NCI-H146 (cell line): Measurements from ENCODE around the gene ST8SIA6.

Experiments
- DNase-seq: peaks from one replicate; lab custom pipeline; 2025; lab: John Stamatoyannopoulos, UW

Gene ST8SIA6

DNA sequence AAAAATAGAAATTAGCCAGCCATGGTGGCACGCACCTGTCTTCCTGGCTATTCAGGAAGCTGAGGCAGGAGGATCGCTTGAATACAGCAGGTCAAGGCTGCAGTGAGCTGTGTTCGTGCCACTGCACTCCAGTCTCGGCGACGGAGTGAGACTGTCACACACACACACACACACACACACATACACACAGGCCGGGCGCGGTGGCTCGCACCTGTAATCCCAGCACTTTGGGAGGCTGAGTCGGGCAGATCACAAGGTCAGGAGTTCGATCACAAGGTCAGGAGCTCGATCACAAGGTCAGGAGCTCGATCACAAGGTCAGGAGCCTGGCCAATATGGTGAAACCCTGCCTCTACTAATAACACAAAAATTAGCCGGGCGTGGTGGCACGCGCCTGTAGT is 68.4 kb downstream of the ST8SIA6 start:
- DNase-seq = no peak

DNA sequence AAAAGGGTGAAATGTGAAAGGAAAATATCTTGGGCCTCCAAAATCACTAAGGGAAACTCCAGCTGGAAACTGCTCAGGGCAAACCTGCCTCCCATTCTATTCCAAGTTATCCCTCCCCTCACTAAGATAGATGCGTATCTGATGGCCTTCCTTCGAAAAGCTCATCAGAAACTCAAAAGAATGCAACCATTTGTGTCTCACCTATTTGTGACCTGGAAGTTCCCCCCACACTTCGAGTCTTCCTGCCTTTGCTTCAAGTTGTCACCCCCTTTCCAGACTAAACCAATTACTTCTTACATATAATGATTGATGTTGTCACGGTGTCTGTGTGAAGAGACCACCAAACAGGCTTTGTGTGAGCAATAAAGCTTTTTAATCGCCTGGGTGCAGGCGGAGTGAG is 69.3 kb downstream of the ST8SIA6 start:
- no peak for DNase-seq

DNA sequence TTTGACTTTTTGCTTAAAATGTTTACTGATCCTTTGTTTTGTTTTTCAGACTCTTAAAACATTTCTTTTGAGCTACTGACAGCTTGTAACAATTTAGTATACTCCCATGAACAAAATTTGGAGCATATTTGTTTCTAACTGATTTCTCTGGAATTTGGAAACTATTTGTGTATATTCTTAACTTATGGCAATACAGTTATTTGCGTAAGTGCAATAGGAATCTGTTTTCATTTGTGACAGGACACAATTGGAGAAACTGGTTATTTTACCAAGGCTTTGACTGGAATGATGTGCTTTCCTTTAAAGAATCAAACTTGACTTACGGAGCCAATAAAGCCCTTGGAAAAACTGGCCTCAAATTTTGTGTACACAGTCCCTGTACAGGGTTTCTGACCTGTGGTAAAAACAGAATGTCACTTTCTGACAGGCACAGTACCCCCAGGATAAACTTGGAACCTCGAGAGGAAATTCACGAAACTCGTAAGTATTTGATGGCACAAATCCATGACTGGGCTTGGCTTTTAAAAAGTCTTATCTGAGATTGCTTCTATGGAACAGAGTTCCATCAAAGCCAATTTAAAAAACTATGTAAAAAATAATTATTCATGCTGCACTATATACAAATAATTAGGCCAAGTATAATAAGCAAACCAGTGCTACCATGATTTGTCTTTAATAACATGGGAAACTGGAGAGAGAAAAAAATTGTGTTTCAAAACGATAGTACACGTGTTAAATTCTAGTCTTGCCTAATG is 70.4 kb downstream of the ST8SIA6 start:
- no peak for DNase-seq

DNA sequence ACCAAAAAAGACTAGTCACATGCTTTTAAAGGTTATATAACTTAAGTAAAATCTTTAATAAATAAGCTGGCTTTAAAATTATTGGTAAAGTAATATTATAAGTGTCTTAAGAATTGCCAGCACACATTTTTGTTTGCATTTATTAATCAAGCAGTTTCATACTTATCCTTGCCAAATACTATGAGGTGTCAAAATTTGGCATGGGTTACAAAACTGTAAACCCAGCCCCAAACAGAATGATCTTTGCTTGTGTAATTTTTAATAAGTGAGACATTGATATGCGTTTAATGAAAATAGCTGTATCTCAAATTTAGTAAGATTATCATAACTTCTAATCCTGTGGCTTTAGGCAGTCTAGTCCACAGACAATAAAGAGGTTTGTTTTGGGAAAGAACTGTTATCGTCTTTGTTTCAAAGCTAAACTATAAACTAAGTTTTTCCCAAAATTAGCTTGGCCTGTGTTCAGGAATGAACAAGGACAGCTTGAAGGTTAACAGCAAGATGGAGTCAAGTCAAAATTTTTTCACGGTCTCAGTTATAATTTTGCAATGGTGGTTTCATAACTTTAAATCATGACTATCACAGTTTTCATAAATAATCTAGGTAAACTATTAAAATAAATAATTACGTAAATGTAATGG is 72.8 kb downstream of the ST8SIA6 start:
- DNase-seq = no peak

DNA sequence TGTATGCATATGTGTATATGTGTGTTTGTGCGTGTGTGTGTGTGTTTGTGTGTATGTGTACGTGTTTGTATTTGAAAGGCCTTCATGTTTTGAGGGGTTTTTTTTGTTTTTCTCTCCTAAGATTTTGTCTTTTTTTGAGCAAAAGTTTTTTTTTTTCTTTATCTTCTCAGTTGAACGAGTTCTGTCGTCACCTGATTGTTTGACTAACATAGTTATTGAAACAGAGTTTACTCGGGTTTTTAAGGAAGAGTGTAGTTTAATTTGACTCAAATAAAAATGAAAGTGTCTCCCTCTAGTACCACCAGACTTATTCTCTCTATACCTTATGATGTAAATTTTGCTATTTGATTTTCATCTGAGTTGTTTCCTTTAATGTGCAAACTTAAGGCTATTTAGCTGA is 73.5 kb downstream of the ST8SIA6 start:
- DNase-seq = no peak

DNA sequence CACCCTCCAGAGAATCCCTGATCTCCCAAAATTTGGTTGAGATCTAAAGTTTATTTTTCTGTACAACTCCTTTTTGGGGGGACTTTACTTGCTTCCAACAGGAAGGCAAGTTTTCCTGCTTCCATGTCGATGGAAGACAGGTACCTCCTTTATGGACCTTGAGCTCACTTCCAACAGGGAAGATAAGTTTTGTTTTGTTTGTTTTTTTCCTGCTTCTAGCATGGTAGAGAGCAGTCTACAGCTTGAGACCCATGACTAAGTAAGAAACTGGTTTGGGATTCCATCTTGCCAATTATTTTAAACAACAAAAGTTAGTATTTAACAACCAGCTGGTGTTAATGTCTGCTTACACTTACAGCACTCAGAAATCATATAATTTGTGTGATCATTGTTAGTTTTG is 74.4 kb downstream of the ST8SIA6 start:
- DNase-seq = no peak

DNA sequence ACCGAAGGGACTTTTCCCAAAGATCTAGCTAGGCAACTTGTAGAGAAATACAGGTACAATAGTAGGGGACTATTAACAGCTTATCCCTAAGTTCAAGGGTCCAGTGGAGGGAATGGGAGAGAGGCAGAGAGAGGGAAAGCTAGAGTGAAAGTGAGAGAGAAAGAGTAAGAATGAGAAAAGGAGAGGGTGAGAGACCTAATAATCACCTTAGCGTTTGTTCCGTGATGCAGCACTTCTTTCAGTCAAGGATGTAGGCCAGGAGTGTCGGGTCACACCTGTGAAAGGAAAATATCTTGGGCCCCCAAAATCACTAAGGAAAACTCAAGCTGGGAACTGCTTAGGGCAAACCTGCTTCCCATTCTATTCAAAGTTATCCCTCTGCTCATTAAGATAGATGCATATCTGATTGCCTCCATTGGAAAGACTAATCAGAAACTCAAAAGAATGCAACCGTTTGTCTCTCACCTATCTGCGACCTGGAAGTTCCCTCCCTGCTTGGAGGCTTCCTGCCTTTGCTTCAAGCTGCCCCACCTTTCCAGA is 75.2 kb downstream of the ST8SIA6 start:
- DNase-seq = no peak

DNA sequence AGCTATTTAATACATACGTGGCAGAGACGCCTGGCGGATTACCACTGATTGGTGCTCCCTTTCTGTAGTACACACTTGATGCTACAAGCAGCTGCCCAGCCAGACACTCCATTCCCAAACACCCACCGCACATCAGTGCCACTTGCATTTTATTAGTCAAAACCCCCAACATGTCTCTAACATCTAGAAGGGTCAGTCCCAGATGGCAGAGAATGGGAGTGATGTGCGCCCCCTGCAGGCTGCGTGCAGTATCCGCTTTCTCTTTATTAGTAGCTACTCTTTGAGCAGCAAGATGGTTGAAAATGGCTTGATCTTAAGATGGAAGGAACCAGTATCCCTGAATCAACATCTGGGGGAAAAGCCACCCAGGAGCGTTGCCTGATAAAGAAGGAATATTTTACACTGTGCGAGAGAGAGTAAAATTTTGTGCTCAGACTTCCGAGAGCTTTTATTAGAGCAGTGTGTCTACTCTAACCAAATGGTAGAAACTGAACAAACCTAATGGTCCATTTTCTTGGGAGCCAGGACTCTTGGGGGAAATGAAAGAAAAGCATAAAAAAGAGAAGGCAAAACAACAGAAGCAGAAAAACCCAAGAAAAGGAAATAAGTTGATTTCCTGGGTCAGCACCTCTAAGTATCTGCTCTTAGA is 78.3 kb downstream of the ST8SIA6 start:
- DNase-seq = no peak

DNA sequence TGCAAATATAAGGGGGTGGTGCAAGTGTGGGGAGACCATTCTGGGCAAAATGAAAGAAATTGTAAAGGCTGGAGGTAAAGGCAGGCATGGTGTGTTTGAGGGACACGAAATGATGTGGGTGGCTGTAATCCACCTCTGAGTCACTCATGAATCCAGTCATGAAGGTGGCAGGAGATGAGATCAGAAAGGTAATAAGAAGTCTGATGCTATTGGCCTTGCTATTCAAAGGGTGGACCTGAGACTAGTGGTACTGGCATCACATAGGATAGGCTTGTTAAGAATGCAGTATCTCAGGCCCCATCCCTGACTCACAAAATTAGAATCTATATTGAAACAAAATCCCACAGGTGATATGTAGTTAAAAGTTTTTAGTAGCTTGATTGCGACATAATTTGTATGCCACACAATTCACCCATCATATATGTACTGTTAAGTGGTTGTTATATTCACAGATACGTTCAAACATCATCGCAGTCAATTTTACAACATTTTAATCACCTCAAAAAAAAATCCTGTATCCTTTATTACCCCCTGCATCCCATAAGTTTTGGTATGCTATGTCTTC is 85.6 kb downstream of the ST8SIA6 start:
- no peak for DNase-seq

DNA sequence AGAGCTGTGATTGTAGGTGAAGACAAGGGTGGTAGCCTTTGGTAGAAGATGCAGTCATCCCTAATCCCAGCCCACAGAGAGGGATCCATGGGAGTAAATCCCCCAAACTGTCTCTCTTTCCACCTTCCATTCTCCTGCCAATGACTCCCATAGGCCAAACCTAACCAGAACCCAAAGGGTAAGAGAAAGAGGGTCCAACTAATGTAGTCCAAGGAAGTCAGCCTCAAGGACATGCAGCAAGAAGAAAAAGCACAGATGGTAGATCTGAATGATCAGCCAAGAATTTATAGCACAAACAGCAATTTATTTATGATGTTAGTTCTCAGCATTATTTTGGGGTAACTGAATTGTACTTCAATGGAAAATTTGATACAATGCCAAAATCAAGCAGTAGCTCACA is 87.7 kb downstream of the ST8SIA6 start:
- DNase-seq = no peak

DNA sequence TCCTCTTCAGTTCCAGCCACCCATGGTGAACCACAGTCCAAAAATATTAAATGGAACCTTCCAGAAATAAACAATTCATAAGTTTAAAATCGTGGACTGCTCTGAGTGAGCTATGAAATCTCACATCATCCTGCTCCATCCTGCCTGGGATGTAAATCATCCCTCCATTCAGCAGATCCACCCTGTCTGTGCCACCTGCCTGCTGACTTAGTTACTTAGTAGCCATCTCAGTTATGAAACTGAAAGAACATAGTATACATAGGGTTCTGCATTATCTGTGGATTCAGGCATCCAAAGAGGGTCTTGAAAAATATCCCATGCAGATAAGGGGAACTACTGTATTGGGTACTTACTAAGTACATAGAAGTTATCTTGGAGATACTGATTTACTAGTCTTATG is 89.0 kb downstream of the ST8SIA6 start:
- DNase-seq = no peak

DNA sequence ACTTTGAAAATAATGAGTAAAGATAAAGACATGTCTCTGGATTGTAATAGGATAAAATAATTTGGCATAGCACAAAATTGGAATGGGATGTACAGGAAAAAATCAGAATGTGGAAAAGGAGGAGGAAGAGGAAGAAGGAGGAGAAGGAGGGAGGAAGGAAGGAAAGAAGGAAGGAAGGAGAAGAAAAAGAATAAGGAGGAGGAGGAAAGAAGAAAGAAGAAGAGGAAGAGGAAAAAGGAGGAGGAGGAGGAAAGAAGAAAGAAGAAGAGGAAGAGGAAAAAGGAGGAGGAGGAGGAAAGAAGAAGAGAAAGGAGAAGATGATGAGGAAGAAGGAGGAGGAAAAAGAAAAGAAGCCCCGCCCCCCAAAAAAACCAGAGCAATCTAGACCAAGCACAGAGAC is 95.9 kb downstream of the ST8SIA6 start:
- no peak for DNase-seq

DNA sequence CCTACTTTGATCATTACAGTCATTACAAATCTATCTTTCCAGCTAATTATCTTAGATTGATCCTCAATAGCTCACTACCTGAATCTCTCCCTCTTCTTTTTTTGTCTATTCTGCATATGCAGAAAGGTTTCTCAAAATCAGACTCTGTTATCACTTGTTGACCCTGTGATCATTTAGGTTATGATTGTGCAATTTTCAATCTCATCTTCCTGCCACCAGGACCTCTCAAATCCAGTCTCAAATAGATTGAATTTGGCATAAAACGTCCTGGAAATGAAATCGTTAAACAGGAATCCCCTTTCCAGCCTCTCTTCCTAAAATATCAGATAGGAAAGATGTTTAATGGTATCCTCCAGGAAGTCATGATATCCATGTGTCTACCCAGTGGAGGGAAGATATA is 96.6 kb downstream of the ST8SIA6 start:
- DNase-seq = no peak

DNA sequence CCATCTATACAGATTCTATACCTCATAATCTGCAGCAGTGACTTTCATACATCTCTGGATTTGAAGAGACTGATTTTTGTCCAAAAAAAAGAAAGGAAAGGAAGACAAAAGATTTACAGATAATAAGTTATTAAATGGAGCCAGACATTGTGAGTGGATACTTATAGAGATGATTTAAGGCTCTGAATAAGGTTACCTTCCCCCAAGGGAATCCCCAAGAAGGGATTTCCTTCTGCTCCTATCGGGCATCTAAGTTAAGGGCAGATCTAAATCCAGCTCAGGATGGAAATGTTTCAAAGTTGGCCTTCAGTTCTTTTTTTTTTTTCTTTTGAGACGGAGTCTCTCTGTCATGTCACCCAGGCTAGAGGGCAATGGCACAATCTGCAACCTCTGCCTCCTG is 97.6 kb downstream of the ST8SIA6 start:
- no peak for DNase-seq

DNA sequence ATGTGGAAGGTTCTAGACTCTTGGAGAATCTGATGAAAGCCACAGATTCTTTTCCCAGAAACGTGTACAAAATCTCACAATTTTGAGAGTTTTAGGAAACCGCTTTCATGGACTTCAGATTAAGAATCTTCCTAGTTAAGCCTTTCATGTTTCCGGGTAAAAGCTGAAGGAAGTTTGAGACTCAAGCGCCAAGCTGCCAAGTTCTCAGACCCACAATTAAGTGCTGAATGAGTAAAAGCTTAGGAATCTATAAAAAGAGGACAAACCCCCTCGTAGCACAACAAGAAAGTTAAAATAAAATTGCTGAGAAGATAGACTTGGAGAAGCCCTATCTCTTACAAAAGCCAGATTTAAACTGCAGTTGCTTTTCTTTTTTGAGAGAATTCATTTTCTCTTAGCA is 99.6 kb downstream of the ST8SIA6 start:
- DNase-seq = no peak

DNA sequence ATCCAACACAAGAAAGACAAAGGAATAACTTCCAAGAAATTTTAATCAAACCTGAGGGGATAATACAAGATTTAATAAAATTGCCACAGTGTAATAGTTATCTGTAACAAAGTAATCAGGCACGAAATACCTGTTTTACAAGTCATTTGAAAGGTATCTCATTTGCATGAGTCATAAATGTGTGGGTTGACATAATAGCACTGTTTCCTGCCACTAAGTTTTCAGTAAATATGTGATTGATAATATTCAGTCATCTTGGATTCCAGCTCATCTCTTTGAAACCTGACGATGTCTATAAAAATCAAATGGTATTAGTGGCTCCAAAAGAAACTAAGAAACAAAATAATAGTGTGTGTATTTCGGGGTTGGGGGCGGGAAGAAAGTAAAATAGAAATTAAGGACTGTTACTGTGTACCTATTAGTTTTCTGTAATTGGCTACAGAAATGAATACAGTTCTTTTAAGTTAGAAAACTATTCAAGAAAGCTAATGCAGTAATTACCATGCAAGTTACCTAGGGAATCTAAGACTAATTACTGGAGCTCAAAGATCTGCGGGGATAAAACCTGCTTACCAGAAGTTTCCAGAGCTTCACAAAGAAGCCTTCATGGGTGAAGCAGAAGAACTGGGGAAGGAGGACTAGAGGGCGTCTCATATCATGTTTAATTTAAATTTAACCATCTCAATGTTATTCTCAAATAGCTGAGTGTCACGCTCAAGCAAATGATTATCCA is 100.7 kb downstream of the ST8SIA6 start:
- no peak for DNase-seq

DNA sequence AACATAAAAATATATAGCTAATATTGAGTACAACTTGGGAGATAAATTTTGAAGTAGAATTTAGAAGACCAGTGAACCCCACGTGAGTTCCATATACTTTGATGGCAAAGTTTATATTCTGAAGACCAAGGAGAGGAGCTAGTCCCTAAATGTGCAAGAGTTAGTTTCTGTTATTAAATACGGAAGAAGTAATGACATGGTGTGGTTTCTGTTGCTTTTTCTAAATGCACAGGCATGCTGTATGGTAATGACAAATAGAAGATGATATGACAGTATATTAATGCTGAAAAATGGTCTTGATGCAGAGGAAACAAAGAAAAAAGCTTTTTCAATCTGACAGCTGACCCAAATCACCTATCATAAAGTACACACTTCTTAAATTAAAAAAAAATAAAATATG is 101.8 kb downstream of the ST8SIA6 start:
- DNase-seq = no peak

DNA sequence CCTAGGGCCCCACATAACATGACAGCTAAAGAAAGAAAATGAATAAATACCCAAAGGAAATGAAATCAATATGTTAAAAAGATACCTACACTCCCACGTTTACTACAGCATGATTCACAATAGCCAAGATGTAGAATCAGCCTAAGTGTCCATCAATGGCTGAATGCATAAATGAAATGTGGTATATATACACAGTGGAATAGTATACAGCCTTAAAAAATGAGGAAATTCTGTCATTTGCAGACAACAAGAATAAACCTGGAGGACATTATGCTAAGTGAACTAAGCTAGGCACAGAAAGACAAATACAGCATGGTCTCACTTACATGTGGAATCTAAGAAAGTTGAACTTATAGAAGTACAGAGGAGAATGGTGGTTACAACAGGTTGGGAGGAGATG is 102.9 kb downstream of the ST8SIA6 start:
- DNase-seq = no peak

DNA sequence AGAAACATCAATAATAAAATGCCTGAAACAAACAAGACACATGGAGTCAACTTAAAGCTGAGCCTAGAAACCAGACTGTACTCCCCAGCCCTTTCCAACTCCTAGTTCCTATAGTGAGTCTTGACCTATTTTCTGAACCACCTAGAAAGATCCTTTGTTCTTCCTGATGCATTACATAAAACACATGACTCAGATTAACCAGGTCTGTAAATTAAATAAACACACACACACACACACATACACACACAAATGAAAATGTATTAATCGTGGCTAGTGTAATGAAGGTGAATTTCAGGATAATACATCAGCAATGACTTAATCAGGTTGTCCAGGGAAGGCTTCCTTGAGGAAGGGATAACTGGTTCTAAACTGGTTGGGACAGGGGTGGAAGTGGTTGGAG is 104.7 kb downstream of the ST8SIA6 start:
- DNase-seq = no peak

DNA sequence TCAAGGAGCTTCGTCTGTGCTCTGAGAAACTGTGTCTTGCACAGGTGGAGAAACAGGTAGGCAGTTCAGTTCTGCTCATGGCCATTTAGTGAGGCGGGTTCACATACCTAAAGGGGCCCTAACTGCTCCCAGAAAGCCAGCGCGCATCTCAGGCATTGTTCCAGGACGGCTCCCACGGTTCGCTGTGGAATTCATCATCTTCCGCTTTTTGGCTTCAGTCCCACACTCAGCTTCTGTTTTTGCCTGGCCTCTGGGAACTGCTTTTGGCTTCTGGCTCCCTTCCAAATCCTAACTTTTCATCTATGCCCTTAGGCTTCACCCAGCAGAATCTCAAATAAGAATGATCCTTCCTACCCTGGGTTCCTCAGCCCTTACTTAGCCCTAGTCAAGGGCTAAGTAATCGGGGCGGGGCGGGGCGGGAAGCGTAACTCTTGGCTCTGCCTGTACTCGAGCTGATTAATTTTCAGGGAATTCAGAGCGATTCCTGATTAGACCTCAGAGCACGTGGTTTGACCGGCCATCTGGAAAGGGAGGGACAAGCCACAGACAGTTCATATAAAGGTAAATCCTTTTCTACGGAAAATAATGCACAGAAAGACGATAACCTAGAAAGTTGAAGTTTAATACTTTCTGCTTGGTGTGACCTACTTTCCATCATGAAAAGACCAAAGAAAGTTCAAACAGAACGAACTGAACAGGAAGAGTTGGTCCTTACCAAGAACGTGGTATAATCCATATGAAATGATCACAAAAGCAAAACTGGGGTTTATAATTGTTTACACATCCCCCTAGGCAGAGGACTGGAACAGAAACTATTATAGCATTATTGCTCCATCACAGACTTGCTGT is 105.7 kb downstream of the ST8SIA6 start:
- DNase-seq = peak; percentile 63

DNA sequence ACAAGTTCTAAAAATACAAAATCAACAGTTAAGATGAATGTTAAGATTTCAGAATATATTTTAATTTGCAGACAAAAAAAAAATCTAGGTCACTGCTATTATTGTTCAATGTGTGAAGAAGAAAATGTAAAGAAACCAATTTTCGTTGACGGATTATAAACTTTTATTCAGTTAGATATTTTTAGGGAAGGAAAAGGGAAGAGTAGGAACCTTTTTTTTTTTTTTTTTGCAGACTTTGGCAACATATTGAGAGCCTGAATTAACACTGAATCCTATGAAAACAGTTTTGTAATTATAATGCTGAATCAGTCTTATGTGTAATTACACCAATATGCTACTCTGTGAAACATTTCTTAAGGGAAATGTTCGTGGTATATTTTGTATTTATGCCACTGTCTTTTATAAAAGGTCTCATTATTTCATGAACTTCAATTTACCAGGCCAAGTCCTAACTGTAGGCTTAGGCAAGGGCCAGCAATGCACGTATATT is 106.3 kb downstream of the ST8SIA6 start:
- no peak for DNase-seq
